ENCODE measurements around the gene F12. TPM values are rescaled to one million over a fixed set of nuclear protein-coding genes. Genes with fewer than 3 reads are reported as not detected.

The F12 gene
- total RNA-seq, 1 experiment from 2014 or later: 30.0 TPM

- H3K27ac ChIP-seq (ENCODE audit: low read depth, low read length): no peak overlapping the region
- no peaks in the 10 kb centered on the region for H3K9me2 ChIP-seq (ENCODE audit: insufficient read depth)
- H3K4me2 ChIP-seq (ENCODE audit: low read length): no peak overlapping the region
- ChIA-PET CTCF (no interaction called here), POLR2A (no interaction called here), RAD21 (ENCODE audit: low non-redundant PET in 1 of 2, low total read pairs in 2 of 2, uncharacterized antibody in 2 of 2, unreplicated experiment in 2 of 2) (no interaction called here)
- no peak for TF ChIP-seq ZFX (IDR thresholded peaks at IDR 0.05)
- TF ChIP-seq POLR2A (IDR thresholded peaks at IDR 0.05; ENCODE audit: borderline replicate concordance, extremely low read depth, insufficient read depth, insufficient read length): no peak
- no peaks in the 10 kb centered on the region for H3K36me3 ChIP-seq (ENCODE audit: control insufficient read depth in 1 of 2, insufficient read depth in 2 of 2, low read length in 2 of 2)
- H3K27me3 ChIP-seq (ENCODE audit: insufficient read depth, low read length): no peaks in the 10 kb centered on the region
- no peaks in the 10 kb centered on the region for H4K20me1 ChIP-seq (ENCODE audit: insufficient read depth)
- no TSS peak for BruUV-seq (replicated peaks)
- H3K9ac ChIP-seq (ENCODE audit: low read length): no peak overlapping the region
- H2AFZ ChIP-seq (ENCODE audit: low read depth, low read length, poor library complexity, severe bottlenecking): no peak overlapping the region
- intact Hi-C loops (cut with micrococcal nuclease): loop anchor here (5.0 kb wide), 1 partner anchor 68 kb away; no protein-coding TSS in a partner anchor
- no peak overlapping the region for H3K4me3 ChIP-seq (replicated peaks in 1 of 2; ENCODE audit: low read depth in 1 of 2, low read length in 2 of 2)
- ATAC-seq (no peak), DNase-seq (ENCODE audit: low read depth, low spot score) (no peak)
- no peaks in the 10 kb centered on the region for H3K9me3 ChIP-seq (ENCODE audit: control insufficient read depth in 1 of 2, insufficient read depth in 1 of 2, low read depth in 1 of 2, low read length in 2 of 2)
- H3K4me1 ChIP-seq (ENCODE audit: control insufficient read depth in 1 of 2, insufficient read depth in 2 of 2, low read length in 2 of 2): peaks cover 26 to 37% of the 10 kb centered on the region in 2 experiments
- no peaks in the 10 kb centered on the region for H3K79me2 ChIP-seq (ENCODE audit: insufficient read depth, low read length)
These were observed 23.6 kb downstream of the F12 start for GRCh38 chr5:177385720-177386119.

GRCh38 chr5:177384134-177384533 lies 25.2 kb downstream of the F12 start, which contains the start of gene SLC34A1:
Gene SLC34A1, plus strand, starts transcription at chr5:177384434. Its CDS starts 1,308 bp downstream, at chr5:177385742.
- intact Hi-C loops (cut with micrococcal nuclease): no loop called here
- Histone ChIP-seq H3K27me3 (ENCODE audit: insufficient read depth, low read length) (no peaks in the 10 kb centered on the region), H3K9ac (ENCODE audit: low read length) (no peak within 1 kb of the TSS), H3K79me2 (ENCODE audit: insufficient read depth, low read length) (no peaks in the 10 kb centered on the region), H3K4me1 (ENCODE audit: control insufficient read depth in 1 of 2, insufficient read depth in 2 of 2, low read length in 2 of 2) (peaks cover 14 to 26% of the 10 kb centered on the region in 2 experiments), H3K9me2 (ENCODE audit: insufficient read depth) (no peaks in the 10 kb centered on the region), H3K4me2 (ENCODE audit: low read length) (no peak within 1 kb of the TSS), H4K20me1 (ENCODE audit: insufficient read depth) (no peaks in the 10 kb centered on the region), H3K9me3 (ENCODE audit: control insufficient read depth in 1 of 2, insufficient read depth in 1 of 2, low read depth in 1 of 2, low read length in 2 of 2) (no peaks in the 10 kb centered on the region), H3K4me3 (replicated peaks in 1 of 2; ENCODE audit: low read depth in 1 of 2, low read length in 2 of 2) (no peak within 1 kb of the TSS), H3K27ac (ENCODE audit: low read depth, low read length) (no peak within 1 kb of the TSS), H2AFZ (ENCODE audit: low read depth, low read length, poor library complexity, severe bottlenecking) (no peak within 1 kb of the TSS), H3K36me3 (ENCODE audit: control insufficient read depth in 1 of 2, insufficient read depth in 2 of 2, low read length in 2 of 2) (no peaks in the 10 kb centered on the region)
- BruUV-seq (replicated peaks): no TSS peak
- no peak for ATAC-seq
- no peak for DNase-seq (ENCODE audit: low read depth, low spot score)
- POLR2A ChIA-PET: no interaction called here
- CTCF ChIA-PET: no interaction called here
- TF ChIP-seq SP1 (IDR thresholded peaks at IDR 0.05; ENCODE audit: low read depth) (no peak), ZNF274 (IDR thresholded peaks at IDR 0.05; ENCODE audit: low read depth, low read length) (no peak), ELF1 (IDR thresholded peaks at IDR 0.05; ENCODE audit: borderline replicate concordance, low read depth) (no peak), EGR1 (IDR thresholded peaks at IDR 0.05; ENCODE audit: low read depth) (no peak), FOSL1 (IDR thresholded peaks at IDR 0.05; ENCODE audit: low read depth) (no peak), EZH2 (IDR thresholded peaks at IDR 0.05) (no peak), YY1 (IDR thresholded peaks at IDR 0.05; ENCODE audit: extremely low read depth, insufficient replicate concordance, low read depth, low read length) (no peak), ATF3 (IDR thresholded peaks at IDR 0.05) (no peak)
- RAD21 ChIA-PET (ENCODE audit: low non-redundant PET in 1 of 2, low total read pairs in 2 of 2, uncharacterized antibody in 2 of 2, unreplicated experiment in 2 of 2): no interaction called here
